ENCODE data around the gene MINK1. TPM values are rescaled to one million over a fixed set of nuclear protein-coding genes. Genes with fewer than 3 reads are reported as not detected.

Gene MINK1
- 27.1 and 28.7 TPM in 2 replicates for total RNA-seq (2014; rRNA removed; shearing (Covaris generic))
- 27.5 and 29.2 TPM in 2 replicates for polyA plus RNA-seq (2015; cell fraction: cytosol; rRNA removed)
- 144 and 146 TPM in 2 replicates for polyA plus RNA-seq (2015; cell fraction: nucleus; rRNA removed)

GRCh38 chr17:4833178-4833940 is at the start of gene MINK1:
MINK1 (plus strand) TSS chr17:4833340; CDS start chr17:4833584, 244 bp downstream.
- DNase-seq (ENCODE audit: low read depth) = peak; percentile 92

- DNase-seq (ENCODE audit: low read depth) = no peak
Observed at GRCh38 chr17:4785311-4786105, 47.6 kb upstream of the MINK1 start.

- DNase-seq (ENCODE audit: low read depth) = no peak
Observed at GRCh38 chr17:4786106-4786511, 47.0 kb upstream of the MINK1 start, which contains the start of gene VMO1. VMO1 (minus strand) TSS chr17:4786364; CDS start chr17:4786352, 12 bp downstream.

DNA sequence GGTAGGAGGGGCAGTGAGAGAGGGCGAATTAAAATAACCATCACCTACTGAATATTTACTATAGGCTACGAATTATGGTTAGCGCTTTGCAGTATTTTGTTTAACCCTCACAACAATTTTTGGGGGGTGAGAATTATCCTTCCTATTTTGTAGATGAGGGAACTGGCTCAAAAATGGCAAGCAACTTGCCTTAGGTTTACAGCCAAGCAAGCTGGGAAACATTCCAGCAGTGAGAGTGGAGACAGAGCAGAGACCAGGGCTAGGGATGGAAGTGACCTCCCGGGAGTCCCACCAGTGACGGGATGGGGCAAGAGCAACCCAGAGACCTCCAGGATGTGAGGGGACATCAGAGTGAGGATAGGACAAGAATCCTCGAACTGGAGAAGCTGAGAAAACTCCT is 46.6 kb upstream of the MINK1 start:
- no peak for DNase-seq (ENCODE audit: low read depth)

DNA sequence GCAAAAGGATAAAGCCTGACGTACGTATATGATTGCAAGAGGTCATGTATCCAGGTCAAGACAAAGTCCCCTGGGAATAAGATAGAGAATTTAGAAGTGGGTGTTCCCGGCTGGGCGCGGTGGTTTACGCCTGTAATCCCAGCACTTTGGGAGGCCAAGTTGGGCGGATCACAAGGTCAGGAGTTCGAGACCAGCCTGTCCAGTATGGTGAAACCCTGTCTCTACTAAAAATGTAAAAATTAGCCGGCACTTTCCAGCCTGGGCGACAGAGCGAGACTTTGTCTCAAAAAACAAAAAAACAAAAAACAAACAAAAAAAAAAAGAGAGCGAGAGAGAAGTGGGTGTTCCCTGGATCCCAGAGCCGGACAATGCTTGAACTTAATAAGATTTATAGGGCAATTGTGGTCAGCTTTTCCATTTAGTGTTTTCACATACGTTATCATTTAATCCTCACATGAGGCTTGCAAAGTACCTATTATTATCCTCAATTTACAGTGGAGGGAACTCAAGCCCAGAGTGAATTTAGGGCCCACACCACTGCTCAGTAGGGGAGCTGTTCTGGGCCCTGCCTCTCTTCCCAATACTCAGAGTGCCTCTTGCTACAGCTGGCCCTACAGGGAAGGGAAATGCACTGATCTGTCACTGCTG is 44.9 kb upstream of the MINK1 start:
- no peak for DNase-seq (ENCODE audit: low read depth)

- DNase-seq (ENCODE audit: low read depth) = no peak
Observed at GRCh38 chr17:4788807-4789700, 44.1 kb upstream of the MINK1 start, which contains the start of gene GLTPD2. GLTPD2 (plus strand) TSS chr17:4788964; CDS start chr17:4789012, 48 bp downstream.

- DNase-seq (ENCODE audit: low read depth) = no peak
Observed at GRCh38 chr17:4789701-4789950, 43.5 kb upstream of the MINK1 start.

- peak; percentile 90 for DNase-seq (ENCODE audit: low read depth)
Observed at GRCh38 chr17:4789951-4790704, 43.0 kb upstream of the MINK1 start.

- DNase-seq (ENCODE audit: low read depth) = no peak
Observed at GRCh38 chr17:4790705-4791088, 42.4 kb upstream of the MINK1 start.

DNA sequence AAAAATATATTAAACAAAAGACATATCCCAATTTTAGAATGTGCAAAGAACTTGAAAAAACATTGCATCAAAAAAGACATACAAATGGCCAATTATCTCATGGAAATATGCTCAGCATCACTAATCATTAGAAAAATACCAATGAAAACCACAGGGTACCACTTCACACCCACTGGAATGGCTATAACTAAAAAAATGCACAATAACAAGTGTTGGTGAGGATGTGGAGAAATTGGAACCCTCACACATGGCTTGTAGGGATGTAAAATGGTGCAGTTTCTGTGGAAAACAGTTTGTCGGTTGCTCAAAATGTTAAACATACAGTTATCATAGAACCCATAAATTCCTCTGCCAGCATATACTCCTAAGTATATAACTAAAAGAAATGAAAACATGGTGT is 38.0 kb upstream of the MINK1 start:
- DNase-seq (ENCODE audit: low read depth) = no peak

DNA sequence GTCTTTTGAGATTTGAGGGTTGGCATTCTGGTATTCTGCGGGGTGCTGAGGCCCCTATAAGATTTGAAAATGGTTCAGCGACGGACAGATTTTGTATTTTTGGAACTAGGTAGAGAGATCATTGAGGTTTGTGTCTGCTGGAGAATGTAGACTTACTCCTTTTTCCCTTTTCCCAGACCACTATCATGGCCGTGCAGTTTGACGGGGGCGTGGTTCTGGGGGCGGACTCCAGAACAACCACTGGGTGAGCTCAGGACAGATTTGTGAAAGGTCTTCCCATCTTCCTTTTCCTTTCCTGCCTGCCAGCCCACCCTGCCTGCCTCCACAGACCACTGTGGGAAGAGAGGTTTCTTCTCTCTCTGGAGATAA is 36.6 kb upstream of the MINK1 start:
- DNase-seq (ENCODE audit: low read depth) = peak; percentile 20

DNA sequence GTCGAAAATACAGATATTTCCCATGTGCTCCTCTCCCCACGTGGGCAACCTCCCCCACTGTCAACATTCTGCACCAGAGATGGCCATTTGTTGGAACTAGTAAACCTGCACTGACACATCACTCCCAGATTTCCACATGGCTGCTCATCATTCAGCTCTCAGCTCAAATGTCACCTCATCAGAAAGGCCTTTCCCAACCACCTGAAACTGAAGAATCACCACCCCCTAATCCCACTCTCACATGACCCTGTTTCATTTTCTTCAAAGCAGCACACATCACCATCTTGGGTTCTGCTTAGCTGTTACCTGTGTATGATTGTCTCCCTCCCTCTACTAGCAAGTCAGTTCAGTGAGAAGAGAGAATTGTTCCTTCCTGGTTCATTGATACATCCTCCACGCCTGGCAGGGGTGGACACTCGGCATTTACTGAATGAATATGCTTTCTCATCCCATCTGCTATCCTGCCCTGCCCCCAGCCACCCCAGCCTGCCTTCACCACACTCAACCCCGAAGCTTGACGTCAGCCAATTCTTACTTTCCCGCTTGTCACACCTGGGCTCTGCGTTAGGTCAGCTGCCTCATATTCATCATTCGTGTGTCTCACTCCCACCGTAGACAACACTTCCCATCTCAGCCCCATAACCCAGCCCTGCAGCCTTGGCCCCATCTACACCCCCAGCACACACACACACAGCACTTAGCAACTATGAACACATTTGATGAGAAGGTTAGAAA is 32.5 kb upstream of the MINK1 start:
- no peak for DNase-seq (ENCODE audit: low read depth)

DNA sequence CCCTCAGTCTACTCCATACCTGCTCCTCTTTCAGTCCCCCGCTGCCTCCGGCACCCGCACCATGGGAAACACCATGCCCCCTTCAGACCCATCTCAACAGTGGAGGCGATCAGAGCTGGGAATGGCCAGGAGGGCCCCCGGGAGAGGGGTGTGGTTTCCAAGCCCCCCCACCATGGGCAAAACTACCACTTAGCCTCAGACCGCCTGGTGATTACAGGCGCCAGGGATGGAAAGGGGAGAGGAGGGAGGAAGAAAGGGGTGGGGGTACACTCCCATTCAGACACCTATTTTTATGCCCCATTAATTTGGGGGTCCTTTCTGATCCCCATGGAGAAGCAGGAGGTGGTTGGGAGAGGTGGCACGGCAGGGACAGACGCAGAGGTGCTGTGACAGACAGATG is 30.9 kb upstream of the MINK1 start, which contains the start of gene C17orf114:
C17orf114 (minus strand) TSS at position 101 of the 400 bp plus-strand sequence.
- DNase-seq (ENCODE audit: low read depth) = no peak

GRCh38 chr17:4806456-4806776 is 26.7 kb upstream of the MINK1 start:
- DNase-seq (ENCODE audit: low read depth) = no peak

DNA sequence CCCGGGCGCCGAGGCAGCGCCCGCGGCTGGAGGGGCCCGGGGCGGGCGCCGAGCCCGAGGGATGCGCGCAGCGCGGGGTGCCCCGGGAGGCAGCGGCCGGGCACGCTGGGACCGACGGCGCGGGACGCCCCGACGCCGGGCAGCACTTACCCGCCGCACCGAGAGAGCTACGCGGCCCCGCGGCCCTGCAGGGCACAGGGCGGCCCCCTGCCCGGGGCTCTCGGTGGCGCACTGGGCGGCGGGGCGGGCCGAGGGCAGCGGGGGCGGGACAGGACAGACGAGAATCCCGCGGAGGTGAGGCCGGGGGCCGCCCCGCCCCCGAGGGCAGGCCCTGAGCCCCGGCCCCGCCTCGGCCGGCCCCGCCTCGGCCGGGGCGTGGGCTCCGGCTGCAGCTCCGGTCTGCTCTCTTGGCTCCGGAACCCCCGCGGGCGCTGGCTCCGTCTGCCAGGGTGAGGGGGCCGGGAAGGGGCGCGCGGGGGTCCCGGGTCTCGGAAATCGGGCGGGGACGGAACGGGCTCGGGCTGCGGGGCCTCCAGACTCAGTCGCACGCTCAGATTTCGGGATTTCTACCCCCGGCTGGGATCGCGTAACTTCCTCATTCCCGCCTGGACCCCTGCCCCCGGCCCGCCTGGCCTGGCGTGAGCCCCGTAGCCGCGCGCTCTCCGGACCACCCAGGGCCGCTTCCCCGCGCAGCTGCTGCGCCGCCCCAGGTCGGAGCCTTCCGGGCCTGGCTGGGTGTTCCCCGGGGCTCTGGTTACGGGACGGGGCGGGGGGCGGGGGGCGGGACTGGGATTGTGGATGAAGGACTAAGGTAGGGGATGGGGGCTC is 26.1 kb upstream of the MINK1 start, which contains the start of gene PLD2:
PLD2 (plus strand) TSS at position 376 of the 828 bp plus-strand sequence. CDS start 621 bp downstream, outside the sequence.
- peak; percentile 32 for DNase-seq (ENCODE audit: low read depth)

DNA sequence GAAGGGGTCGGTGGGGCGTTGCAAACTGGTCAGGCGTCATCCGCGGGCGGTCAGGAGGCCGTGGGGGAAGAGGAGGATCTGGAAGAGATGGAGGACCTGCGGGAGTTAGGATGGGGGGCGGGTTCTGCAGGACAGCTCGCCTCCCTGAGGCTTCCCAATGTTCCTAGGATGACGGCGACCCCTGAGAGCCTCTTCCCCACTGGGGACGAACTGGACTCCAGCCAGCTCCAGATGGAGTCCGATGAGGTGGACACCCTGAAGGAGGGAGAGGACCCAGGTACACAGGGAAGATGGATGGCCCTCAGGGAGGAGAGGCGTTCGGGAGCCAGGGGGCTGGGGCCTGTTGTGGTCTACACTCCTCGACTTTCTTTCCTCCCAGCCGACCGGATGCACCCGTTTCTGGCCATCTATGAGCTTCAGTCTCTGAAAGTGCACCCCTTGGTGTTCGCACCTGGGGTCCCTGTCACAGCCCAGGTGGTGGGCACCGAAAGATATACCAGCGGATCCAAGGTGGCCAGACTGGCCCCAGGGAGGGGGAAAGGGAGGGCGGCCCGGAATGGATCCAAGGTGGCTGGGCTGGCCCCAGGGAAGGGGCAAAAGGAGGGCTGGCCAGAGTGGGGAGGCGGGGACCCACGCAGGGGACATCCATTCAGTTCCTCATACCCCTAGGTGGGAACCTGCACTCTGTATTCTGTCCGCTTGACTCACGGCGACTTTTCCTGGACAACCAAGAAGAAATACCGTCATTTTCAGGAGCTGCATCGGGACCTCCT is 25.3 kb upstream of the MINK1 start:
- DNase-seq (ENCODE audit: low read depth) = no peak

DNA sequence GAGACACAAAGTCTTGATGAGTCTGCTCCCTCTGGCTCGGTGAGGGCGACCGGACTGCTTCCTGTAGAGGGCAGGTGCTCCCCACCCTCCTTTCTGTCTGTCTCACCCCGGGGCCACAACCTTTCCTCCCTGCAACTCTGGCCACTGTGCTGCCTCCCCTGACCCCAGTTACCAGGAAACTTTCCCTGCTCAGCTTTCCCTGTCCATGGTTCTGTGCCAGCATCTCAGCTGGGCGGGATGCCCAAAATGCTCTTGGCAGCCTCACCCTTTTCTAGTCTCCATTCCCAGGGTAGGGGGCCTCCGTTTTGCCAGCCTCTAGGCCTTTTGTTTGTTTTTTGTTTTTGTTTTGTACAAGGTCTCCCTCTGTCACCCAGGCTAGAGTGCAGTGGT is 24.8 kb upstream of the MINK1 start:
- no peak for DNase-seq (ENCODE audit: low read depth)
